MM.1S (cell line): ENCODE measurements around the gene PTGER2.

ENCODE experiments used
- CTCF ChIP-seq: fragments of 300-600 bp; sonication (generic); IDR thresholded peaks from 2 replicates; pipeline ENCODE4 v1.5.1; 2016; ENCODE audit warnings: antibody characterized with exemption, low read length, mixed read lengths
- EZH2phosphoT487 ChIP-seq: fragments of 300-600 bp; sonication (generic); IDR thresholded peaks from 2 replicates; pipeline ENCODE4 v1.6.1; 2018; ENCODE audit warnings: antibody characterized with exemption, low read length

GRCh38 chr14:52268279-52269061 lies 45.6 kb upstream of the PTGER2 start:
- TF ChIP-seq CTCF (no peak), EZH2phosphoT487 (no peak)
